GM20431 (cell line): ENCODE measurements around the gene MED15.
"Not testable (repeated sequence)": the region's sequence is repeated elsewhere in the genome, so short reads cannot be mapped to it uniquely, and the experiment has no call there.

Experiments
- in situ Hi-C: fragments of 300-500 bp; cut with MseI, MboI; formaldehyde crosslinking; loops from one replicate; pipeline ENCODE4 v1.15.0; 2020; ENCODE audit warnings: low sequenced_read_pairs; ENCODE audit not compliant: unreplicated experiment

MED15 gene

DNA sequence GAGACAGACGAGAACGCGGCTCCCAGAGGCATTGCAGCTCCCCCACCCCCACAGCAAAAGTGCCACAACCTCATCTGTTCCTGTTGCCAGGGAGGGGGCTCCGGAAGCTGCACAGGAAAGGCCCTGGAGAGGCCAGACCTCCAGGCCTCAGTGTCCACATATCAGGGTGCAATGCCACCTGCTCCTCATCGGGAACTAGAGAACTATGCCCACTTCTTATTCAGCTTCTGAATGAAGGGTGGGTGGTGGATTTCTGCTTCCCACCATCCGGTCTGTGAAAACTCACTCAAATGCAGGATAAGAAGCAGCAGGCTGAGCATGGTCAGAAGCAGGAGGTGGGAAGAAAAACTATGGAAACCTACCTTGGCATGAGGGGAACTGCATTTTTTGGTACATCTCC, 105.9 kb downstream of the MED15 start:
- in situ Hi-C loops = no loop called here

DNA sequence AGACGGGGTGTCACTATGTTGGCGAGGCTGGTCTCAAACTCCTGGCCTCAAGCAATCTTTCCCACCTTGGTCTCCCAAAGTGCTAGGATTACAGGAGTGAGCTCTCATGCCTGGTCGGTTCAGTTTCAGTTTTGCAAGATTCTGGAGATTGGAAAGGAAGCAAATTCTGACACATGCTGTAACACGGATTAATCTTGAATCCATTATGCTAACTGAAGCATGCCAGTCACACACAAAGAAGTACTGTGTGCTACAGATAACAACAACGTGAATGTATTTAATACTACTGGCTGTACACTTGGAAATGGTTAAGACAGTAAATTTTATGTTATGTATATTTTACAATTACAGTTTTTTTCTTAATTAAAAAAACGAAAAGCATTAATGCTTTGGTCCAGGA, 107.6 kb downstream of the MED15 start:
- in situ Hi-C loops = no loop called here

DNA sequence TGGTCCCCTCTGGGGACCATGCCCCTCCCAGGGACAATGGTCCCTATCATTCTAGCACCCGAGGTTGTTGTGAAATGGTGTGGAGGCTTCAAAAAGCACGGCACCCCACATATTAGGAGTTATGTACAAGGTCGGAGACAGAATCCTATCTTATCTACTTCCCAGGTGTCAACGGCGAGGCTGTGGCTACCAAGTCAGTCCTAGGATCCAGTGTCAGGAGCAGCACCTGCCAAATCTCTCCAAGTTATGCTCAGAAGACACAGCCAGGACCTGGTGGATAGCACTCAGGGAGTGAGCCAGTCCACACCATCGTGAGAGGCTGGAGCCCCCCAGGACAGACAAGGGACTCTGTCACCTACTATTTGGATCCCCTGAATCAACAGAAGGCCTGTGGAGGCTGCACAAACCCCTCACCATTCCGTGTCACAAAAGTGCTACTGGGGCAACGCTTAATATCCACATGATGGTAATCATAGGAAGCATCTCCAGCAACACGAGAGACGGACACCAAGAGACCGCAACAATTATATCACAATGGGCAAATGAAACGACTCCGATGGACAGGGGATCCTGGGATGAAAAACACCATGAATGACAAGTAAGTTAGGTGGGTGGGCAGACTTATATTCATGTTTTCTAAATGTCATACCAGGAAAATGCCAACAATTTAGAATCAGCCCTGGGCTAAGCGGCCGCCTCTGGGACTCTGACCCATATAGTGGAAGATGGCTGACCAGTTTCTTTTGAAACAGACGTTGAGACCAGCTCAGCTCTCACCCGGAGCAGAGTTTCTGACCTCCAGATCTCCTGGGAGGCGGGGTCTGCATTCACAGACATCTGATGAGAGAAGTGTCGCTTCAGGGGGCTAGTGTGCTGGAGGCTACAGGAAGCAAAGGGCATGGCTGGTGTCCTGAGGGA, 108.4 kb downstream of the MED15 start:
- in situ Hi-C loops = no loop called here

DNA sequence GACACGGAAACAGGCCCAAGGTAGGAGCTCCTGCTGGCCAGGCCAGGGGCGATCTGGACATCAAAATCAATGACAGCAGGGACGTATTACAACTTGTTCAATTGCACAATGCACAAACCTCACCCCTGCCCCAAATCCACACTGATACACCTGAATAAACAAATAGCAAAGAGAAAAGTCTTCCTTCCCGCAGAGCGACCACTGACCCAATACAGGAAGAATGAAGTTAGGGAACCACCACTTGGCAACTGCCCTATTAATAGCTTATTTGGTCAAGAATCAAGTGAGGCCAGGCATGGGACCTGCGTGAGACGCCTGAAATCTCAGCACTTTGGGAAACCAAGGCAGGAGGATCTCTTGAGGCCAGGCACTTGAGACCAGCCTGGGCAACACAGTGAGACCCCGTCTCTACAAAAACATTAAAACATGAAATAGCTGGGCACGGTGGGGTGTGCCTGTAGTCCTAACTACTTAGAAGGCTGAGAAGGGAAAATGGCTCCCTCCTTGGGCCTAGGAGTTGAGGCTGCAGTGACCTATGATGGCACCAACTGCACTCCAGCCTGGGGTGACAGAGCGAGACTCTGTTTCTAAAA, 109.1 kb downstream of the MED15 start:
- in situ Hi-C loops = no loop called here

DNA sequence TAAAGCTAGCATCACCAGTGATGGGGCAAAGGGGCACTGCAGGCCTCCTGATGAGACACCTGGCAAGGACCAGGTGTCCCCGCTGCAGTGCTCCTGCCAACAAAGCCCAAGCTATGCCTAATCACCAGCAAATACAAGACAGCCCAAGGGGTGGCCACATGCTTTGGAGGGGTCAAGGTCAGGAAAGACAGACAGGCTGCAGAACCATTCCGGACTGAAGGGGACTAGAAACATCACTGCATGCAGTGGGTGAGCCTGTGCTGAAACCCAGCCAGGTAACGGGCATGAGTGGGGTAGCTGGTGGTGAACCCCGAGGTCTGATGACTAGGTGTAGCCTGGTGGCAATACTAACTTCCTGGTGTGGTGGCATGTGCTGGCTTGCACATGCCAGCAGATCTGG, 111.1 kb downstream of the MED15 start:
- in situ Hi-C loops = no loop called here

DNA sequence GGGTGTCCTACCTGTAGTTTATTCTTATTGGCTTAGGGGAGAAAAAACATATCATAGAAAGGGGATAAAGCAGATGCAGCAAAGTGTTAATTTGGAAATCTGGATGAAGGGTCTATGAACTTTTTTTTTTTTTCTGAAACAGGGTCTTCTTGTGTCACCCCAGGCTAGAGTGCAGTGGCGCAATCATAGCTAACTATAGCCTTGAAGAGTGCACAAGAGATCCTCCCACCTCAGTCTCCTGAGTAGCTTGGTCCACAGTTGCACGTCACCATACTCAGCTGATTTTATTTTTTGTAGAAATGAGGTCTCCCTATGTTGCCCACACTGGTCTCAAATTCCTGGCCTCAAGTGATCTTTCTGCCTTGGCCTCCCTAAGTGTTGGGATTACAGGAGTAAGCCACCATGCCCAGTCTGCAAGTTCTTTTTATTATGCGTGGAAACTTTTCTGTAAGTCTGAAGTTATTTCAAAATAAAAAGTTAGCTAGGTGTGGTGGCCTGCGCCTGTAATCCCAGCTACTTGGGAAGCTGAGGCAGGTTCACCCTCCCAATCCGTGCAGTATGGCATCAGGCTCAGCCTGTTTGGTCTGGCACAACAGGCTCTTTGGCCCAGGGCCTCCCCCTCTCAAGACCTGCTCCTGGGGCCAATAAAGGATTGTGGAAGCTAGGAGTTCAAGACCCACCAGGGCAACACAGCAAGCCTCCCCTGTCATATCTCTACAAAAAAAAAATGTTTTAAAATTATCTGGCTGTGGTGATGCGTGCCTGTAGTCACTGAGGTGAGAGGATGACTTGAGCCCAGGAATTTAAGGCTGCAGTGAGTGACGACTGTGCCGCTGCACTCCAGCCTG, 111.9 kb downstream of the MED15 start:
- in situ Hi-C loops = no loop called here

DNA sequence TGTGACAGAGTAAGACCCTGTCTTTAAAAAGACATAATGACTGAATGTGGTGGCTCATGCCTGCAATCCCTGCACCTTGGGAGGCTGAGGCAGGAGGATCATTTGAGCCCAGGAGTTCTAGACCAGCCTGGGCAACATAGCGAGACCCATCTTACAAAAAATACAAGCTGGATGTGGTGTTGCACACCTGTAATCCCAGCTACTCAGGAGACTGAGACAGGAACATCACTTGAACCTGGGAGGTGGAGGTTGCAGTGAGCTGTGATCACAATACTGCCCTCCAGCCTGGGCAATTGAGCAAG, 112.4 kb downstream of the MED15 start:
- in situ Hi-C loops = not testable (repeated sequence)

DNA sequence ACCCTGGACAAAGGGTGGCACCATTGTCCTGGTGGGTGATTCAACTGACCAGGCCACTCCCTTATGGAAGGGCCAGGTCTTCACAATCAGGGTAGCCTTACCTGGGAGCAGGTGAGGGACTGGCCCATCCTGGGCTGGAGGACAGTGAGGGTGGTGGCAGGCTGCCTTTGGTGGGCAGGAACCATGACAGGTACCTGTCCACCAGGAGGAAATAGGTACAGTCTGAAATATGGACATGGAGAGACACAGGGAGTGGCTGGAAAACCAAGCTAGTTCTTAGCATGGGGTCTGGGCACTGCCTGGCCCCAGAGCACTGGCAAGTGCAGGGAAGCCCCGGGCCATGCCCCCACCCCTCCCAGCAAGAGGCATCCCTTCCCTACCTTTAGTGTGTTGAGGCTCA, 113.8 kb downstream of the MED15 start:
- in situ Hi-C loops = no loop called here

DNA sequence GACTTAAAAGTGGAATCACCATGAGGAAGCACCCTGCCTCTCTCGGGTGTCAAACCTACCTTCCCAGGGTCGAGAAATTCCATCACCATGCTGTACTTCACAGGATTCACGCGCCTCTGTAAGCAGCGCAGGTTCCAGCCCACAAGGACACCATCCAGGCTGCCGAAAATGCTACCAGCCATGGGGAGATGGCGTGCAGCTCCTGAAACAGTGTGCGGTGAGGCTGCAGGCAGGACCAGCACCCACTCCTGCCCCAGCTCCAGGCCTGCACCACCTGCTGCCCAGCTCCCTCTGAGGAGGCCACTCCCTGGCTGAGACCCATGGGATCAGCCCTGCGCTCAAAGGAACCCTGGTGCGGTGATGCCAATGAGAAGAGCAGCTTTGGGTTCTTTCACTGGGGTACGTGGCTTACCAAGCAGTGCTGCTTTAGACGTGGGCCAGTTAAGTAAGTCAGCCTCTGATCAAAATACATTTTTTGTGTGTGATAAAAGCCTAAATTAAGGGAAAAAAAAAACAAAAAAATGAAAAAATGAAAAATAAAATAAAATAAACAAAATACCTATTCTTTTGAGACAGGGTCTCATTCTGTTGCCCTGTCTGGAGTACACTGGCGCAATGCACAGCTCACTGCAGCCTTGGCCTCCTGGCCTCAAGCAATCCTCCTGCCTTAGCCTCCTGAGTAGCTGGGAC, 115.4 kb downstream of the MED15 start:
- in situ Hi-C loops = no loop called here

DNA sequence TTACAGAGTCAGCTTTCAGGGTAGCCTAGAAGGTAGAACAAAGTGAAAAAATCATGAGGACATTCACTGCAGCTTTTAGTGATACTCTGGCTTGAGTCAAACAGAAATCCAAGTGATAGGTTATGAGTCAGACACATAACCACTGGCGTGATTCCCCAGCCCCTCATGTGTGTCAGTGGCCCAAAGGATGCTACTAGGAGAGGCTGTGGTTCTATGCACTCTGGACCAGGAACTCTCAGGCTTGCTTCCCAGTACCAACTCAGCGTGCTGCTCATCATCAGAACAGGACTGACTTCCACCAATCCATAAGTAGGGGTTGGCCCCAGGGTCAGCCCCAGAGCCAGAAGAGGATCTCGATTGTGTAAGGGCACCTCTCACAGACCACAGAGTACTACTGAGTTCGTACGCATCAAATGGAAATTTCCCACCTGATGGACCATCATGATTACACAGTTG, 116.8 kb downstream of the MED15 start:
- in situ Hi-C loops = no loop called here

DNA sequence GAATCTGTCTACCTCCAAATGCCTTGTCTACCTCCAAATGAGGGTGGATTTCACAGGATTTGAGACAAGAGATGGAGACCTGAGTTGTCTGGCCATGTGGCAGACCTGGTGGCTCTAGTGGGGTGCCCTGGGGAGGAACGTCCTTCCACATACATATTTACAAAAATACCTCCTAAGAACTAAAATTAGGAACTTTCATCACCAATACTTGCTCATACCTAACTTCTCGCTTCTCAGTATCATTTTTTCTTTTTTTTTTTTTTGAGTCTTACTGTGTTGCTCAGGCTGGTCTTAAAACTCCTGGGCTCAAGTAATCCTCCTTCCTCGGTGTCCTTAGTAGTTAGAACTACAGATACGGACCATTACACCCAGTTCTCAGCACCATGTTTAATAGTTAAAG, 117.9 kb downstream of the MED15 start:
- in situ Hi-C loops = no loop called here

DNA sequence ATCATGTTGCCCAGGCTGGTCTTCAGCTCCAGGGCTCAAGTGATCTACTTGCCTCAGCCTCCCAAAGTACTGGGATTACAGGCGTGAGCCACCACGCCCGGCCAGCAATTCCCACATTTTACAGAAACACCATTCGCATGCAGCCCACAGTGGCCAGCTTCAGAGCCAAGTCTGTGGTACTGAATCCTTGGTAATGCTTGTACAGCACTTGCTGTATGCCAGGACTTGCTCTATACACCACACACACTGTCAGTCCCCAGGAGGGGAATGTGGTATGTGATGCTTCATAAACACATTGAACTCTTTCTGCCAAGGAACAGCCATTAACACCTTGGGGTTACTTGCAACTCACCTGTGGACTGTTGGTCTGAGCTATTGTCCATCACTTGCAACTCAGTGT, 119.4 kb downstream of the MED15 start:
- in situ Hi-C loops = no loop called here

DNA sequence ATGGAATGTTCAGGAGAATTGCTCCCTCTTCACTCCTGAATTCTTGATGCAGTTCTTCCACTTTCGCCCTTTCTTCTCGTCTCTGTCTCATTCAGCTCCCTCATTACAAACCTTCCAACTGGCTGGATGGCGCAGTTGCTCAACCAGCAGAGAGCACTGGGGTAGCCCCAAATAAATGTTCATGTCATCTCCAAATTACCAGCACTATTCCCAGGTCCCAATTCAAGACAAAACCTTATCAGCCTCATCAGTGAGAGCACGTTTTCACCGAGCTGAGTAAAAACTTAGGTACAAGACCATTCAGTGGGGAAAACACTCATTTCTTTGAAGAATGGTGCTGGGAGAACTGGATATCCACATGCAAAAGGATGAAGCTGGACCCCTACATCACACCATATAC, 120.0 kb downstream of the MED15 start:
- in situ Hi-C loops = no loop called here

DNA sequence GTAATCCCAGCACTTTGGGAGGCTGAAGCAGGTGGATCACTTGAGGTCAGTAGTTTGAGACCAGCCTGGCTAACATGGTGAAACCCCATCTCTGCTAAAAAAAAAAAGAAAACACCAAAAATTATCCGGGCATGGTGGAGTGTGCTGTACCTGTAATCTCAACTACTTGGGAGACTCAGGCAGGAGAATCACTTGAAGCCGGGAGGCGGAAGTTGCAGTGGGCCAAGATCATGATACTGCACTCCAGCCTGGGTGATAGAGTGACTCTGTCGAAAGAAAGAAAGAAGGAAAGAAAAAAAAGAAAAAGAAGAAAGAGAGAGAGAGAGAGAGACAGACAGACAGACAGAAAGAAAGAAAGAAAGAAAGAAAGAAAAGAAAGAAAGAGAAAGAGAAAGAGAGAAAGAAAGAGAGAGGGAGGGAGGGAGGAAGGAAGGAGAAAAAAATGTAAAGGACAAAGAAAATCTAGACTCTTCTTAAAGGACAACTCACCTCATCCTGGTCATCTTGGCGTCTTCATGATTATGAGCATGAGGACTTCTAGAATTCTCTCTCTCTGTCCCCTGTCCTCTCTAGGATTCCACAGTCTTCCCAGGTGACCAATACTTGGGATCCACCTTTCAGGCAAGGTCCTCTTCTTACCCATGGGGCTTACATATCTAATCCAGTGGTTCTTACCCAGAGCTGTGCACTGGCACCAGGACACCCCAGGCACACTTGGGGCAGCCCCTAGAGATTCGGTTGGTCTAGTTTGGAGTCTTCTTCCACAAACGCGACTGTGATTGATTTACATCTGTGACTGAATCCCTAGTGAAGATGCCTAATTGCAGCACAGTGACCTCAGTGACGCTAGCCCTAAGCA, 120.9 kb downstream of the MED15 start:
- in situ Hi-C loops = no loop called here

DNA sequence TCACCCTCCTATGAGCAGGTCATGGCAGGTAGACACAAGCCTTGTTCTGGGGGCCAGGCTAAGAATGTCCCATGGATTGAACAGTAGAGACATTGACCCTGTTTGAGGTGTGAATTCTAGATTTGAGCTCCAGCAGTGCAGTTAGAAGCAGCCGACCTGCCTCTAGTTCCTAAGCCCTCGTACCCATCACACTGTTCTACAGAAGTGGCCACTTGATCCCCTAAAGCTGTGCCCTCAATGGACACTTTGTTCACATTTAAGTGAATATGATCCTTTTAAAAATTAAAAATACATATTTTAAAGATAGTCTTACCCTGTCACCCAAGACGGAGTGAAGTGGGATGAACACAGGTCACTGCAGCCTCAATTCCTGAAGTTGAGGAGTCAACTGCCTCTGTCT, 122.0 kb downstream of the MED15 start:
- in situ Hi-C loops = no loop called here

DNA sequence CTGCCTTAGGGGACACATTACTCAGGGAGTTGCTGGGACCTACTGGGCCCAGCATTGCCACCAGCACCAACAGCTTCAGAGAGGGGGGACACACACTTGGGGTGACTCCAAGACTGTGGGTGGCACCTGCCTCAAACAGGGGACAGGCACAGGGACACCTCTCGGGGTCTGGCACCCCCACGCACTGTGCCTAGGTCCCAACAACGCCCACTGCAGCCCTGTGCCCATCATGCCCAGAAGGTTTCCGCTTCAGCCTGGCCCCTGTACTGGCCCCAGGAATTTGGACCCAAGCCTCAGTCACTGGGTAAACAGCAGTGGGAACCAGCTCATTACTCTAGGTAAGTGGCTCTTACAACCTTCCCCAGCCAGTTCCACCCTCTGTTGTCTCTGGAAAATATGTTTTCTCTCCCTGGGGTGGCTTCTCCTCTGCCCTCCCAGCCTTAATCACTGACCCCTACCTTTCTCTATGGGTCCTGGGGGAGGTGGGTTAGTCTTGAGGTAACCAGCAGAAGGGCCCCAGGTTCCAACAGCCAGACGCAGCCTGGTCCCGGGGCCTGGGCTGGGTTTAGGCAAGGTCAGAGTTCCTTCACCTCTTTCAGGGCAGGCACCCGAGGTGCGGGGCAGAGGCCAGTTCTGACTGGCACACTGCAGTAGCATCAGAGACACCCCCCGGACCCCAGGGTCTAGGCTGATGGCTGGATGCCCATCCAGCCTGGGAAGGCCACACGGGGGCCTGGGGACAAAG, 123.6 kb downstream of the MED15 start:
- in situ Hi-C loops = no loop called here

DNA sequence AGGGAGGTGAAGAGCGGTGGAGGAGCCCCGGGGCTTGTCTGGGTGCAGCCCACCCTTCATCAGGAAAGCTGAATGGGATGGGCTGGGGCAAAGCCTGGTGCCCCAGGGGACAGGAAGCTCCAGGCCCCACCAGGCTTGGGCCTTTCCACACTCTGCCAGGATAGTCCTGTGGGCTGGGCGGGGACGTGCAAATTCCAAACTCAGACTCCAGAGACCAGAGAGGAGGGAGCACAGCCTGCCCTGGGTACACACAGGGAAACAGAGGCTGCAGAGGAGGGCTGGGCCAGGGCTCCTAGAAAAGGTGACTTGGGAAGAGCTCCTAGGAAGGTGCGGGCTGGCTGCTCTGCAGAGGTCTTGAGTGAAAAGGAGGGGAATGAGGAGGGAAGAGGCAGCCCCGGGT, 124.7 kb downstream of the MED15 start:
- in situ Hi-C loops = no loop called here

DNA sequence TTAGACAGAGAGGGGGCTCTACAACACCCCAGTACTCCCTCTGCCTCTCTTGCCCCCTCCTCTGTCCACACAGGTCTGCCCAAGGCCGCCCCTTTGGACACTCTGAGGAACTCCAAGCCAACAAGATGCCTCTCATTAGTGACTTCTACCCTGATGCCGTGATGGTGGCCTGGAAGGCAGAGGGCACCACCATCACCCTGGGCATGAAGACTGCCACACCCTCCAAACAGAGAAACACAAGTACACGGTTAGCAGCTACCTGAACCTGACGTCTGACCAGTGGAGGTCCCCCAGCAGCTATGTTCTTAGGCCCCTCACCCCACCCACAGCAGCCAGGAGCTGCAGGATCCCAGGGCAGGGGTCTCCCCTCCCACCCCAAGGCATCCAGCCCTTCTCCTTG, 125.1 kb downstream of the MED15 start:
- in situ Hi-C loops = no loop called here
